GM18867 (cell line): ENCODE results near the gene SRC.
"Not testable (repeated sequence)": the region's sequence is repeated elsewhere in the genome, so short reads cannot be mapped to it uniquely, and the experiment has no call there.

ENCODE experiments used
- ATAC-seq: cut with Tn5 transposase; IDR thresholded peaks from one replicate; pipeline ENCODE4 v1.9.1; 2021; ENCODE audit warnings: mild to moderate bottlenecking, moderate library complexity; ENCODE audit not compliant: unreplicated experiment

The SRC gene

DNA sequence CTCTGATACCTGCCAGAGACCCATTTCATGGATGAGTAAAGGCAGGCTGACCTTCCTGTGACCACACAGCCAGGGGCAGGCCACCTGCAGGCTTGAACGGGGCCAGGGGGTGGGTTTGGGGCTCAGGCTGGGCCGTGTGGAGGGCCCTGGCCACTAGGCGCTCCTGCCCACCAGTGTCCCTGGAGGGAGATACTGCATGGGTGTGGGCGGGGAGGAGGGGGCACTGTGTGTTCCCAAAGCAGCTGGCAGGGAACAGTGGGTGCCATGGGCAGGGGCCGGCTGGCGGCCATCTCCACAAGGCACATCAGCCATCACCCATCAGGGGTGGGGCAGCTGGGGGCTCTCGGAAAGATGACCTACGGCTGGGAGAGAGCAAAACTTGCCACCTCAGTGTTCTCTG is 15.4 kb downstream of the SRC start:
- no peak for ATAC-seq

- ATAC-seq = no peak
Measured at GRCh38 chr20:37362231-37362792, 16.4 kb downstream of the SRC start.

GRCh38 chr20:37362821-37363220 is 16.9 kb downstream of the SRC start:
- no peak for ATAC-seq

- ATAC-seq = no peak
Measured at GRCh38 chr20:37363221-37364012, 17.5 kb downstream of the SRC start.

GRCh38 chr20:37364013-37364926 is 18.3 kb downstream of the SRC start:
- ATAC-seq = no peak

GRCh38 chr20:37364927-37365272 is 19.0 kb downstream of the SRC start:
- no peak for ATAC-seq

DNA sequence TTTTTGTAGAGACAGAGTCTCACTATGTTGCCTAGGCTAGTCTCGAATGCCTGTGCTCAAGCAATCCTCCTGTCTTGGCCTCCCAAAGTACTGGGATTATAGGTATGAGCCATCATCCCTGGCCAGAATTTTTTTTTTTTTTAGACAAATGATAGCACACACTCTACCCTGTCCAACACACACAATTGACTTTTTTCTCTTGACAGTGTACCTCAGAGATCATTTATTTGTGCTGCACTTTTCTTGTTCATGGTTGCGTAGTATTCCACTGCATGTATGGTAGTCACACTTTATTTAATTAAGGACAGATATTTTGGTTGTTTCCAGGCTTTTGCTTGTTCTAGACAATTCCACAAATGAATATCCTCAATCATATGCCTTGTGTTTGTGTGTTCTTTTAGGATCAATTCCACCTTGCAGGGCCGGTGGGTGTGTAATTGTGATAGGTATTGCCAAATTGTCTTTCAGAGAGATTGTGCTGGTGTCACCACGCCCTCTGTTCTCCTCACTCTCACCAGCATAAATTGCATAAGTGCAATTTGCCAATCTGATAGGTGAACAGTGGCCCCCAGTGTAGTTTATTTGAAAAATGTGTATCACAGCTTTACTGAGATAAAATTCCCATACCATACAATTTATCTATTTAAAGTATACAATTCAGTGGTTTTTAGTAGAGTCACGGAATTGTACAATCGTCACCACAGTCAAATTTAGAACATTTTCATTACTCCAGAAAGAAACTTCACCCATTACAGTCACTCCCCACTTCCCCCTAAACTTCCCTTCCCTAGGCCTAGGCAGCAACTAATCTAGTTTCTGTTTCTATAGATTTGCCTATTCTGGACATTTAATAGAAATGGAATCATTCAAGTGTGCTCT is 20.1 kb downstream of the SRC start:
- peak; percentile 66 for ATAC-seq

GRCh38 chr20:37366743-37367142 is 20.8 kb downstream of the SRC start:
- peak; percentile 13 for ATAC-seq

DNA sequence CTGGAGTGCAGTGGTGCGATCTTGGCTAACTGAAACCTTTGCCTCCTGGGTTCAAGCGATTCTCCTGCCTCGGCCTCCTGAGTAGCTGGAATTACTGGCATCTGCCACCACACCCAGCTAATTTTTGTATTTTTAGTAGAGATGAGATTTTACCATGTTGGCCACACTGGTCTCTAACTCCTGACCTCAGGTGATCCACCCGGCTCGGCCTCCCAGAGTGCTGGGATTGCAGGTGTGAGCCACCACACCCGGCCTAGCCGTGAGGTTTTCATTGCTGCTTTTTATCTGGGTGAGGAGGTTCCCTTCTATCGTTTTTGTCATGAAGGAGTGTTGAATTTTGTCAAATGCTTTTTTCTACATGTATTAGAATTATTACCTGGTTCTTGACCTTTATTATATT is 23.9 kb downstream of the SRC start:
- ATAC-seq = no peak

DNA sequence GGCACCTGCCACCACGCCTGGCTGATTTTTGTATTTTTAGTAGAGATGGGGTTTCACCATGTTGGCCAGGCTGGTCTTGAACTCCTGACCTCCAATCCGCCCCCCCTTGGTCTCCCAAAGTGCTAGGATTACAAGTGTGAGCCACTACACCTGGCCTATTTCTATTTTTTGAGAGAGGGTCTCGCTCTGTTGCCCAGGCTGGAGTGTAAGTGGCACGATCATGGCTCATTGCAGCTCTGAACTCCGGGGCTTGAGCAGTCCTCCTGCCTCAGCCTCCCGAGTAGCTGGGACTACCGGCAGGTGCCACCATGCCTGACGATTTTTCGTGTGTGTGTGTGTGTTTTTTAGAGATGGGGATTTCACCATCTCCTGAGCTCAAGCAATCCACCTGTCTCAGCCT is 25.9 kb downstream of the SRC start:
- not testable (repeated sequence) for ATAC-seq

GRCh38 chr20:37372441-37372840 is 26.5 kb downstream of the SRC start:
- ATAC-seq = no peak

GRCh38 chr20:37373020-37373598 is 27.2 kb downstream of the SRC start:
- no peak for ATAC-seq

GRCh38 chr20:37375227-37375626 is 29.3 kb downstream of the SRC start:
- ATAC-seq = peak; percentile 47

DNA sequence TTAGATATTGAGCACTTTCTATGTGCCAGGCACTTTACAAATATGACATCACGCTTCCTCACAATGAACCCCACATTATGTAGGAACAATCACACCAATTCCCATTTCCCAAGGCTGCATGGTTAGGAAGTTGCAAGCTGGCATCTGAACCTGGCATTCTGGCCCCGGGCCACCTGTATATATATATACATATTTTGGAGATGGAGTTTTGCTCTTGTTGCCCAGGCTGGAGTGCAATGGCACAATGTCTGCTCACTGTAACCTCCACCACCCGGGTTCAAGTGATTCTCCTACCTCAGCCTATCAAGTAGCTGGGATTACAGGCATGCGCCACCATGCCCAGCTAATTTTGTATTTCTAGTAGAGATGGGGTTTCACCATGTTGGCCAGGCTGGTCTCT is 30.4 kb downstream of the SRC start:
- no peak for ATAC-seq

- no peak for ATAC-seq
Measured at GRCh38 chr20:37376791-37377190, 30.9 kb downstream of the SRC start.

DNA sequence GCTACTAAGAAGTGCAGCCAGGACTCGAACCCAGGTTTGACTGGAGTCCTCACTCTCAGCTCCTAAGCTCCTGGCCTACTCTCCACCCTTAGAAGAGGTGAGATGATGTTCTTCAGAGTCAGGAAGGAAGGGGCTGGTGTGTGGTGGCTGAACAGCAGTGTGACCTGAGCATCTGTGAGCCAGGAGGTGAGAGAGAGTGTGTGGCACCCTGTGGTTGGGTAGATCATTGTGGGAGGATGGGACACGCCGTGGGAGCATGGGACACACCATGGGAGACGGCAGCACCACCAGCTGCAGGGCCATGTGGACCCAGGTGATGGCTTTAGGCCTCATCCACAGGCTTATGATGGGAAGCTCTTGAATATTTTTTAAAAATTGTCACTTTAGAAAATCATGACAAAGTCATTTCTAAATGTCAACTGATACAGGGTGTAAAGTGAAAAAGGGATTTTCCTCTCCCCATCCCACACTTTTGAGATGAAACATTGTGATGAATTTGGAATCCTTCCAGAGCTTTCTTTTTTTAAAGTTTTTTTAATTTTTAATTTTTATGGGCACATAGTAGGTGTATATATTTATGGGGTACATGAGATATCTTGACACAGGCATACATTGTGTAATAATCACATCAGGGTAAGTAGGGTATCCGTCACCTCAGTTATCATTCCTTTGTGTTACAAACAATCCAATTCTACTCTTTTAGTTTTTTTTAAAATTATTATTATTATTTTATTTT is 31.6 kb downstream of the SRC start:
- ATAC-seq = no peak

DNA sequence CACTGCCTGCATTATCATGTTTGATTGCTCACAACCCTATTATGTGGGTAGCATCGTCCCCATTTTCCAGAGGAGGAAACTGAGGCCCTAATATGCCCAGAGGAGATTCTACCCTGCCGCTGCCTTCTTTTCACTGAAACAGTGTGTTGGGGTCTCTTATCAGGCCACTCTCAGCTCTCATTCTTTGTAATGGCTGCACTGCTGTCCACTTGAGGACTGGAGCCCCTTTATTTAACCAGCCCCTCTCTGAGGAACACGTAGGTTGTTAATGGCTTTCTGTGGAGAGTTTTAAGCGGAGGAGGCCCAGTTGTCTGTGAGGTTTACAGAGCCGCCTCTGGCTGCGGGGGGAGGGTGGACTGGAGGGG is 32.5 kb downstream of the SRC start:
- no peak for ATAC-seq

- ATAC-seq = no peak
Measured at GRCh38 chr20:37378785-37379598, 33.1 kb downstream of the SRC start.
